GM12878 (cell line): ENCODE measurements around the gene HNRNPH3. TPM values are rescaled to one million over a fixed set of nuclear protein-coding genes. Genes with fewer than 3 reads are reported as not detected.
A peak's percentile ranks its signal among the peaks of the same experiment; 100 is the strongest.

Source experiments
- ATAC-seq: fragments of 200-7000 bp; cut with Tn5 transposase; 3 replicates; pipeline ENCODE4 v1.9.1; 2020; ENCODE audit warnings: mild to moderate bottlenecking, moderate library complexity
- BruUV-seq: library from RNA; stranded (reverse); fragments of 400-500 nt; replicated peaks from 2 replicates; lab custom pipeline; 2021; lab: Mats Ljungman, UMichigan
- CTCF ChIA-PET: fragments of 300-600 bp; sonication (Branson Sonifier 250); formaldehyde crosslinking; extraction: SDS; loops from one replicate; lab custom pipeline; 2021; ENCODE audit warnings: inconsistent platforms; lab: Yijun Ruan, JAX
- POLR2A ChIA-PET: fragments of 350-600 bp; formaldehyde crosslinking; extraction: SDS; loops from one replicate; lab custom pipeline; 2021; ENCODE audit warnings: inconsistent platforms; lab: Charles Lee
- RAD21 ChIA-PET: fragments of 300-600 bp; sonication (Branson Sonifier 250); formaldehyde crosslinking; loops from one replicate; lab custom pipeline; 2023; ENCODE audit warnings: antibody characterized with exemption; ENCODE audit not compliant: unreplicated experiment; lab: Charles Lee
- SMC1A ChIA-PET: fragments of 300-600 bp; sonication (Branson Sonifier 250); formaldehyde crosslinking; loops from one replicate; lab custom pipeline; 2023; ENCODE audit not compliant: unreplicated experiment, uncharacterized antibody; lab: Charles Lee
- DNase-seq: peaks from one replicate; pipeline ENCODE4 v3.0.0-alpha.2; 2011; ENCODE audit warnings: low read depth, low spot score
- FAIRE-seq: peaks from 3 replicates; lab custom pipeline; 2011; peaks lifted over from hg19 to GRCh38; lab: Jason Lieb, UNC
- H2AFZ ChIP-seq: 2 replicates; pipeline ENCODE4 v1.6.0; 2011; ENCODE audit warnings: low read depth, low read length, control low read depth; ENCODE audit not compliant: control insufficient read depth
- H3K27ac ChIP-seq: 2 replicates; pipeline ENCODE4 v1.5.1; 2011; ENCODE audit warnings: control low read depth; ENCODE audit not compliant: control insufficient read depth, insufficient read depth
- H3K27me3 ChIP-seq, 2 experiments: replicated peaks in 1 of 2; 2 replicates each; pipeline versions ENCODE4 v1.6.0 to v1.6.1; 2011; ENCODE audit warnings: low read length in 1 of 2; ENCODE audit not compliant: control insufficient read depth in 2 of 2, insufficient read depth in 2 of 2
- H3K36me3 ChIP-seq, 2 experiments: 2 replicates each; pipeline ENCODE4 v1.5.1; 2011; ENCODE audit warnings: low read length in 1 of 2; ENCODE audit not compliant: control insufficient read depth in 2 of 2, insufficient read depth in 2 of 2
- H3K4me1 ChIP-seq: 2 replicates; pipeline ENCODE4 v1.6.1; 2011; ENCODE audit warnings: mild to moderate bottlenecking, low read length, moderate library complexity, mixed read lengths; ENCODE audit not compliant: control insufficient read depth, insufficient read depth
- H3K4me2 ChIP-seq: 2 replicates; pipeline ENCODE4 v1.6.0; 2011; ENCODE audit warnings: control low read depth; ENCODE audit not compliant: control insufficient read depth, insufficient read depth
- H3K4me3 ChIP-seq: fragments of 200-600 bp; sonication (generic); 2 replicates; pipeline ENCODE4 v1.5.1; 2016
- H3K79me2 ChIP-seq: 2 replicates; pipeline ENCODE4 v1.6.0; 2011; ENCODE audit warnings: low read length; ENCODE audit not compliant: control insufficient read depth, insufficient read depth
- H3K9ac ChIP-seq: 2 replicates; pipeline ENCODE4 v1.8.0; 2011; ENCODE audit warnings: low read length, control low read depth, mixed read lengths; ENCODE audit not compliant: control insufficient read depth, insufficient read depth
- H3K9me3 ChIP-seq: replicated peaks from 3 replicates; pipeline ENCODE4 v1.5.1; 2011; ENCODE audit warnings: mild to moderate bottlenecking, low read length; ENCODE audit not compliant: control insufficient read depth, insufficient read depth
- H4K20me1 ChIP-seq: 2 replicates; pipeline ENCODE4 v1.6.0; 2011; ENCODE audit not compliant: control insufficient read depth, insufficient read depth
- POLR2AphosphoS5 ChIP-seq: IDR thresholded peaks from 2 replicates; pipeline ENCODE4 v1.6.1; 2011; ENCODE audit warnings: mild to moderate bottlenecking, low read length, inconsistent platforms
- WGBS: methylation state at CpG from one replicate; pipeline ENCODE4 v1.1.6; 2016; ENCODE audit warnings: low lambda C conversion rate; ENCODE audit not compliant: insufficient replicate concordance, insufficient coverage; ENCODE audit errors: missing lambda C conversion rate; 5-methylcytosine and 5-hydroxymethylcytosine counted together
- in situ Hi-C: fragments of 300-500 bp; cut with MboI; formaldehyde crosslinking; loops from 9 replicates; pipeline ENCODE4 v1.14.3; 2018; ENCODE audit warnings: mixed read lengths
- intact Hi-C: fragments of 100-400 bp; cut with micrococcal nuclease; formaldehyde crosslinking; loops from one replicate; pipeline ENCODE4 v1.14.2; 2022; ENCODE audit not compliant: unreplicated experiment
- polyA plus RNA-seq, 11 experiments: library from polyadenylated mRNA; depleted of rRNA in 4 of 11; unstranded in 6 of 11; stranded (reverse) in 5 of 11; fragments of >200 nt; fragmentation: Nextera tagmentation in 4 of 11; fragmentation: Illumina TruSeq in 1 of 11; extraction: Ambion mirVana in 4 of 11; extraction: Trizol in 1 of 11; gene quantifications; 1 replicate in 1 of 11; 2 replicates in 10 of 11; pipeline versions ENCODE4 v1.2.1 to v1.2.3, GENCODE V29; 2011 to 2016; ENCODE audit warnings: inconsistent platforms in 2 of 11, missing spikeins in 2 of 11, low read depth in 1 of 11
- total RNA-seq, 4 experiments: library from RNA; depleted of rRNA in 3 of 4; stranded (reverse); fragments of >200 nt in 3 of 4; fragmentation: Illumina TruSeq in 1 of 4; extraction: Trizol in 1 of 4; gene quantifications; 2 replicates each; pipeline versions ENCODE4 v1.2.1 to v1.2.3, GENCODE V29; 2013 to 2021
- TF ChIP-seq, protein P1 (sequence below): fragments of 450-650 bp; formaldehyde crosslinking; IDR thresholded peaks from 2 replicates; pipeline ENCODE4 v1.4.0; 2020; ENCODE audit warnings: mild to moderate bottlenecking, moderate library complexity
- TF ChIP-seq, protein P2 (sequence below): fragments of 450-650 bp; conservative IDR thresholded peaks from 2 replicates; pipeline ENCODE4 v1.6.1; 2017; ENCODE audit warnings: mild to moderate bottlenecking, moderate library complexity

Gene HNRNPH3
- total and polyA plus RNA-seq, 10 of the 15 experiments (the other 5 are each of a cell fraction or from before 2014, with no cell fraction given), result 20.1 to 292 (median 121) TPM

DNA sequence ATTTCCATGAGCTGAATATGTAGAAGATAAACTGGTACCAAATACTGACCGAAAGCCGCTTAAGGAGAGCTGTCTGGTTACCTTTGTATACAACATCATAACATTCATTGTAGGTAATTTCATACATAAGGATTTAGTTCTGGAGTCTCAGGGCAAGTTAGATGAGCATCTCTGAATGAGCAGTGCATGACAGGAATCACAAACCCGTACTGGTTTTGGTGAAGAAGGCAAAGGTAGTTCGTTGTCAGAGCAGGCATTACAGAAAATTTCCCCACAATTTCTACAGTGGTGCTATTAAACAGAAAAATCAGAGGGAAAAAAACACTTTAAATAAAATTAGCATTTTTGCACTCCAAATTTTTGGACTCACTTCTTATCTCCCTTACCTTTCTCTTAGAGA, 13.8 kb downstream of the HNRNPH3 start:
- intact Hi-C loops (no loop called here), in situ Hi-C loops (no loop called here)
- H3K4me3 ChIP-seq, result no peak overlapping the region
- no peak overlapping the region for H2AFZ ChIP-seq
- no peaks in the 10 kb centered on the region for H3K9me3 ChIP-seq
- ChIA-PET POLR2A (no interaction called here), RAD21 (interaction anchor here (1.1 kb wide), 1 partner anchor 44 kb away, joined by 3 read pairs; no protein-coding TSS in a partner anchor), CTCF (interaction anchor here (0.6 to 2.0 kb wide), 3 partner anchors 13 to 133 kb away, joined by 4 to 7 read pairs (median 6); partner anchors contain the start of gene PBLD), SMC1A (interaction anchor here (1.1 kb wide), 1 partner anchor 133 kb away, joined by 3 read pairs; no protein-coding TSS in a partner anchor)
- no peaks in the 10 kb centered on the region for H3K4me1 ChIP-seq
- TF ChIP-seq POLR2AphosphoS5, result peak; percentile 51
- TF ChIP-seq, protein P1, sequence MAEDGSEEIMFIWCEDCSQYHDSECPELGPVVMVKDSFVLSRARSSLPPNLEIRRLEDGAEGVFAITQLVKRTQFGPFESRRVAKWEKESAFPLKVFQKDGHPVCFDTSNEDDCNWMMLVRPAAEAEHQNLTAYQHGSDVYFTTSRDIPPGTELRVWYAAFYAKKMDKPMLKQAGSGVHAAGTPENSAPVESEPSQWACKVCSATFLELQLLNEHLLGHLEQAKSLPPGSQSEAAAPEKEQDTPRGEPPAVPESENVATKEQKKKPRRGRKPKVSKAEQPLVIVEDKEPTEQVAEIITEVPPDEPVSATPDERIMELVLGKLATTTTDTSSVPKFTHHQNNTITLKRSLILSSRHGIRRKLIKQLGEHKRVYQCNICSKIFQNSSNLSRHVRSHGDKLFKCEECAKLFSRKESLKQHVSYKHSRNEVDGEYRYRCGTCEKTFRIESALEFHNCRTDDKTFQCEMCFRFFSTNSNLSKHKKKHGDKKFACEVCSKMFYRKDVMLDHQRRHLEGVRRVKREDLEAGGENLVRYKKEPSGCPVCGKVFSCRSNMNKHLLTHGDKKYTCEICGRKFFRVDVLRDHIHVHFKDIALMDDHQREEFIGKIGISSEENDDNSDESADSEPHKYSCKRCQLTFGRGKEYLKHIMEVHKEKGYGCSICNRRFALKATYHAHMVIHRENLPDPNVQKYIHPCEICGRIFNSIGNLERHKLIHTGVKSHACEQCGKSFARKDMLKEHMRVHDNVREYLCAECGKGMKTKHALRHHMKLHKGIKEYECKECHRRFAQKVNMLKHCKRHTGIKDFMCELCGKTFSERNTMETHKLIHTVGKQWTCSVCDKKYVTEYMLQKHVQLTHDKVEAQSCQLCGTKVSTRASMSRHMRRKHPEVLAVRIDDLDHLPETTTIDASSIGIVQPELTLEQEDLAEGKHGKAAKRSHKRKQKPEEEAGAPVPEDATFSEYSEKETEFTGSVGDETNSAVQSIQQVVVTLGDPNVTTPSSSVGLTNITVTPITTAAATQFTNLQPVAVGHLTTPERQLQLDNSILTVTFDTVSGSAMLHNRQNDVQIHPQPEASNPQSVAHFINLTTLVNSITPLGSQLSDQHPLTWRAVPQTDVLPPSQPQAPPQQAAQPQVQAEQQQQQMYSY, result no peak
- TF ChIP-seq, protein P2, sequence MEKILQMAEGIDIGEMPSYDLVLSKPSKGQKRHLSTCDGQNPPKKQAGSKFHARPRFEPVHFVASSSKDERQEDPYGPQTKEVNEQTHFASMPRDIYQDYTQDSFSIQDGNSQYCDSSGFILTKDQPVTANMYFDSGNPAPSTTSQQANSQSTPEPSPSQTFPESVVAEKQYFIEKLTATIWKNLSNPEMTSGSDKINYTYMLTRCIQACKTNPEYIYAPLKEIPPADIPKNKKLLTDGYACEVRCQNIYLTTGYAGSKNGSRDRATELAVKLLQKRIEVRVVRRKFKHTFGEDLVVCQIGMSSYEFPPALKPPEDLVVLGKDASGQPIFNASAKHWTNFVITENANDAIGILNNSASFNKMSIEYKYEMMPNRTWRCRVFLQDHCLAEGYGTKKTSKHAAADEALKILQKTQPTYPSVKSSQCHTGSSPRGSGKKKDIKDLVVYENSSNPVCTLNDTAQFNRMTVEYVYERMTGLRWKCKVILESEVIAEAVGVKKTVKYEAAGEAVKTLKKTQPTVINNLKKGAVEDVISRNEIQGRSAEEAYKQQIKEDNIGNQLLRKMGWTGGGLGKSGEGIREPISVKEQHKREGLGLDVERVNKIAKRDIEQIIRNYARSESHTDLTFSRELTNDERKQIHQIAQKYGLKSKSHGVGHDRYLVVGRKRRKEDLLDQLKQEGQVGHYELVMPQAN, result no peak
- no peak for FAIRE-seq
- WGBS, result 99% methylated on average over 4 of the region's 4 CpGs
- peaks cover 4% of the 10 kb centered on the region for H3K79me2 ChIP-seq
- ATAC-seq, result no peak
- no peak overlapping the region for H3K4me2 ChIP-seq
- no peaks in the 10 kb centered on the region for H3K27me3 ChIP-seq
- peaks cover 0 to 33% of the 10 kb centered on the region in 2 experiments; a peak in 3 of 4 replicates for H3K36me3 ChIP-seq
- H4K20me1 ChIP-seq, result no peaks in the 10 kb centered on the region
- TSS peak; percentile 35 for BruUV-seq
- H3K27ac ChIP-seq, result no peak overlapping the region
- no peak for DNase-seq
- H3K9ac ChIP-seq, result no peak overlapping the region
